ENCODE data around the gene OTOG. TPM values are rescaled to one million over a fixed set of nuclear protein-coding genes. Genes with fewer than 3 reads are reported as not detected.

The OTOG gene
- total RNA-seq, 1 experiment from 2014 or later, result 0.35 TPM

- Histone ChIP-seq H3K18ac (ENCODE audit: insufficient read length, low read depth, low read length) (no peak overlapping the region), H3K14ac (ENCODE audit: insufficient read depth, low read length) (no peak overlapping the region; the same call in 1 of the 2 replicates)
Observed at GRCh38 chr11:17596310-17596669, 49.2 kb downstream of the OTOG start.

More at GRCh38 chr11:17596310-17596669, 49.2 kb downstream of the OTOG start:
- no peak for TF ChIP-seq CTCF (conservative IDR thresholded peaks at IDR 0.05)
- H2BK15ac ChIP-seq (ENCODE audit: low read depth, low read length), result no peak overlapping the region
- H3K79me1 ChIP-seq (ENCODE audit: insufficient read depth, low read depth, low read length, poor library complexity, severe bottlenecking), result no peaks in the 10 kb centered on the region
- H4K8ac ChIP-seq (replicated peaks; ENCODE audit: insufficient read length, low read depth, low read length), result no peak overlapping the region
- no peaks in the 10 kb centered on the region for H3K27me3 ChIP-seq (ENCODE audit: insufficient read depth, low read length)
- no peak overlapping the region for H2BK120ac ChIP-seq (ENCODE audit: low read depth, low read length, poor library complexity, severe bottlenecking)
- no peaks in the 10 kb centered on the region for H3K79me2 ChIP-seq (ENCODE audit: insufficient read depth, low read length)
- H3K56ac ChIP-seq (ENCODE audit: insufficient read length, low read depth, low read length), result no peak overlapping the region
- H3K23me2 ChIP-seq (ENCODE audit: insufficient read length, low read depth, low read length, poor library complexity, severe bottlenecking), result no peaks in the 10 kb centered on the region
- no peak overlapping the region for H3K4me2 ChIP-seq (ENCODE audit: insufficient read depth, insufficient read length, low read length)
- peaks cover 6 to 16% of the 10 kb centered on the region in 2 experiments for H3K4me1 Mint-ChIP-seq
- H3K4ac ChIP-seq (ENCODE audit: low read depth, low read length), result no peak overlapping the region
- H3K4me3 Mint-ChIP-seq, result no peak overlapping the region; a peak in 1 of 5 replicates
- H3K36me3 Mint-ChIP-seq (ENCODE audit: insufficient read depth in 1 of 3, low read depth in 3 of 3), result peaks cover 0 to 4% (median 0%) of the 10 kb centered on the region in 3 experiments; a peak in 2 of 7 replicates
- peaks cover 6% of the 10 kb centered on the region for H3K9me3 ChIP-seq (ENCODE audit: control insufficient read depth, low read depth, low read length)
- no peak overlapping the region for H3K27ac Mint-ChIP-seq
- no peak overlapping the region for H4K5ac ChIP-seq (ENCODE audit: insufficient read length, low read depth, low read length)
- H4K91ac ChIP-seq (ENCODE audit: insufficient read length, low read depth, low read length), result no peak overlapping the region
- peaks cover 3 to 8% of the 10 kb centered on the region in 2 experiments; a peak in 4 of 5 replicates for H3K9me3 Mint-ChIP-seq
- H3K9ac ChIP-seq (ENCODE audit: extremely low read depth, insufficient read length, low read length), result no peak overlapping the region
- no peak overlapping the region for H3T11ph ChIP-seq (ENCODE audit: low read length)
- no peak overlapping the region for H2AFZ ChIP-seq (ENCODE audit: low read length)
- H2BK12ac ChIP-seq (ENCODE audit: insufficient read length, low read depth, low read length), result no peak overlapping the region
- peaks cover 2% of the 10 kb centered on the region for H4K20me1 ChIP-seq (ENCODE audit: control insufficient read depth, insufficient read depth, insufficient read length)
- peaks cover 55% of the 10 kb centered on the region for H3K27me3 Mint-ChIP-seq (ENCODE audit: low read depth)
- H2BK20ac ChIP-seq (ENCODE audit: low read depth, low read length, poor library complexity, severe bottlenecking), result no peak overlapping the region
- H3K23ac ChIP-seq (ENCODE audit: insufficient read length, low read depth, low read length), result no peak overlapping the region
- no CpG with 5 or more reads among the region's 1 CpG for WGBS (ENCODE audit: extremely low coverage, insufficient read length, low lambda C conversion rate)
- H3K27ac ChIP-seq (ENCODE audit: insufficient read length, low read depth, low read length), result no peak overlapping the region
- peak; percentile 6 for DNase-seq
- no peaks in the 10 kb centered on the region for H3K4me1 ChIP-seq (ENCODE audit: insufficient read depth, low read length)
- H2BK5ac ChIP-seq (ENCODE audit: insufficient read length, low read length), result no peak overlapping the region
- H2AK5ac ChIP-seq (ENCODE audit: insufficient read length, low read length), result no peak overlapping the region
